SK-N-SH (cell line): ENCODE measurements around the gene DNAJC16.

Source experiments
- CHD2 ChIP-seq: fragments of 150-350 bp; IDR thresholded peaks from 2 replicates; pipeline ENCODE4 v1.6.1; 2018; ENCODE audit warnings: low read length; ENCODE audit not compliant: partially characterized antibody
- NFIC ChIP-seq: IDR thresholded peaks from 2 replicates; pipeline ENCODE4 v1.4.0; 2012; ENCODE audit warnings: borderline replicate concordance
- RAD21 ChIP-seq: IDR thresholded peaks from 2 replicates; pipeline ENCODE4 v1.6.1; 2012; ENCODE audit warnings: mild to moderate bottlenecking, low read length
- TF ChIP-seq, protein P1 (sequence below): fragments of 200-600 bp; sonication (generic); IDR thresholded peaks from 2 replicates; pipeline ENCODE4 v1.6.1; 2017; ENCODE audit warnings: antibody characterized with exemption, mild to moderate bottlenecking, moderate library complexity

DNA sequence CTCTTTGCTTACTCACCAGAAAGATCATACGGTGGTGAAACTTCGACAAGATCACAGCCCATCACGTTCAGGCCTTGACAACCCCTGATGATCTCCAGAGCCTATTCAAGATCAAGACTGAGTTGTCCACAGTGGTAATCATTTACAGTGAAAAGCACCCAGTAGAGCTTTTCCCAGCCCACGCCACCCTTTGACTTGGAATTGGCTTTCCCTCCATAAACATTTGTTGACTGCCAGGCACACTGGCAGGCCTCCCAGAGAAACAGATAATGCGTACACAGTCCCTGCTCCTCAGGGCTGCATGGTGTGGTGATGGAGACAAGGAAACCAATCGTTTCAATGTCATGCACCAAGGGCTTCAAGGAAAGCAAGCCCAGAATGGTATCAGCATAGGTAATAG lies 48.1 kb downstream of the DNAJC16 start:
- TF ChIP-seq, protein P1, sequence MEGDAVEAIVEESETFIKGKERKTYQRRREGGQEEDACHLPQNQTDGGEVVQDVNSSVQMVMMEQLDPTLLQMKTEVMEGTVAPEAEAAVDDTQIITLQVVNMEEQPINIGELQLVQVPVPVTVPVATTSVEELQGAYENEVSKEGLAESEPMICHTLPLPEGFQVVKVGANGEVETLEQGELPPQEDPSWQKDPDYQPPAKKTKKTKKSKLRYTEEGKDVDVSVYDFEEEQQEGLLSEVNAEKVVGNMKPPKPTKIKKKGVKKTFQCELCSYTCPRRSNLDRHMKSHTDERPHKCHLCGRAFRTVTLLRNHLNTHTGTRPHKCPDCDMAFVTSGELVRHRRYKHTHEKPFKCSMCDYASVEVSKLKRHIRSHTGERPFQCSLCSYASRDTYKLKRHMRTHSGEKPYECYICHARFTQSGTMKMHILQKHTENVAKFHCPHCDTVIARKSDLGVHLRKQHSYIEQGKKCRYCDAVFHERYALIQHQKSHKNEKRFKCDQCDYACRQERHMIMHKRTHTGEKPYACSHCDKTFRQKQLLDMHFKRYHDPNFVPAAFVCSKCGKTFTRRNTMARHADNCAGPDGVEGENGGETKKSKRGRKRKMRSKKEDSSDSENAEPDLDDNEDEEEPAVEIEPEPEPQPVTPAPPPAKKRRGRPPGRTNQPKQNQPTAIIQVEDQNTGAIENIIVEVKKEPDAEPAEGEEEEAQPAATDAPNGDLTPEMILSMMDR, result no peak
- TF ChIP-seq CHD2 (no peak), NFIC (no peak), RAD21 (no peak)
